ENCODE measurements around the gene AZI2.

- TF ChIP-seq SUZ12 (IDR thresholded peaks at IDR 0.05; ENCODE audit: extremely low read depth, insufficient read depth, insufficient read length) (no peak), YY1 (IDR thresholded peaks at IDR 0.05; ENCODE audit: insufficient read depth, insufficient read length) (no peak), ZNF274 (IDR thresholded peaks at IDR 0.05; ENCODE audit: low read depth, low read length) (no peak)
These were observed 40.4 kb upstream of the AZI2 start for GRCh38 chr3:28388978-28389377.

Data from NT2/D1 (cell line).